ENCODE measurements around the gene RAB8A. TPM values are rescaled to one million over a fixed set of nuclear protein-coding genes. Genes with fewer than 3 reads are reported as not detected.
A peak's percentile ranks its signal among the peaks of the same experiment; 100 is the strongest.

The RAB8A gene
- total and polyA plus RNA-seq, 2 experiments from 2014 or later, result 53.1 to 59.5 TPM

GRCh38 chr19:16180611-16181010 is 68.9 kb downstream of the RAB8A start:
- Mint-ChIP-seq H3K27ac (no peak overlapping the region), H3K4me3 (no peak overlapping the region), H3K9me3 (peaks cover 17% of the 10 kb centered on the region), H3K27me3 (ENCODE audit: insufficient read depth, low read depth, poor library complexity) (peaks cover 8% of the 10 kb centered on the region), H3K4me1 (no peaks in the 10 kb centered on the region), H3K36me3 (ENCODE audit: low read depth) (no peaks in the 10 kb centered on the region; the same call in 2 of the 3 replicates)
- no peak overlapping the region for H3K4me2 ChIP-seq
- no peak overlapping the region for H3K27ac ChIP-seq (ENCODE audit: low read depth)
- no peaks in the 10 kb centered on the region for H3K27me3 ChIP-seq (ENCODE audit: insufficient read depth)
- no peaks in the 10 kb centered on the region for H4K20me1 ChIP-seq (replicated peaks; ENCODE audit: insufficient read depth)
- H3K4me1 ChIP-seq (ENCODE audit: insufficient read depth), result no peaks in the 10 kb centered on the region
- H3K9me2 ChIP-seq (ENCODE audit: insufficient read depth), result no peaks in the 10 kb centered on the region
- ATAC-seq (no peak), DNase-seq (ENCODE audit: low spot score) (peak; percentile 54)
- H3K4me3 ChIP-seq, result no peak overlapping the region
- H3K79me2 ChIP-seq (replicated peaks; ENCODE audit: insufficient read depth), result no peaks in the 10 kb centered on the region
- H2AFZ ChIP-seq, result no peak overlapping the region
- no peaks in the 10 kb centered on the region for H3K36me3 ChIP-seq (ENCODE audit: insufficient read depth)
- no peaks in the 10 kb centered on the region for H3F3A ChIP-seq (replicated peaks; ENCODE audit: low read depth)
- TF ChIP-seq EZH2phosphoT487 (IDR thresholded peaks at IDR 0.05; ENCODE audit: unreplicated experiment) (no peak), JUNB (IDR thresholded peaks at IDR 0.05; ENCODE audit: unreplicated experiment) (no peak), CTCF (conservative IDR thresholded peaks at IDR 0.05; ENCODE audit: low read depth in 2 of 2) (no peak), REST (IDR thresholded peaks at IDR 0.05; ENCODE audit: unreplicated experiment) (no peak), ZNF331 (CRISPR knock-in tag; IDR thresholded peaks at IDR 0.05; ENCODE audit: low read depth) (no peak), POLR2AphosphoS5 (IDR thresholded peaks at IDR 0.05; ENCODE audit: low read depth) (no peak), ZNF114 (CRISPR knock-in tag; IDR thresholded peaks at IDR 0.05) (no peak)
- TF ChIP-seq, protein P1, sequence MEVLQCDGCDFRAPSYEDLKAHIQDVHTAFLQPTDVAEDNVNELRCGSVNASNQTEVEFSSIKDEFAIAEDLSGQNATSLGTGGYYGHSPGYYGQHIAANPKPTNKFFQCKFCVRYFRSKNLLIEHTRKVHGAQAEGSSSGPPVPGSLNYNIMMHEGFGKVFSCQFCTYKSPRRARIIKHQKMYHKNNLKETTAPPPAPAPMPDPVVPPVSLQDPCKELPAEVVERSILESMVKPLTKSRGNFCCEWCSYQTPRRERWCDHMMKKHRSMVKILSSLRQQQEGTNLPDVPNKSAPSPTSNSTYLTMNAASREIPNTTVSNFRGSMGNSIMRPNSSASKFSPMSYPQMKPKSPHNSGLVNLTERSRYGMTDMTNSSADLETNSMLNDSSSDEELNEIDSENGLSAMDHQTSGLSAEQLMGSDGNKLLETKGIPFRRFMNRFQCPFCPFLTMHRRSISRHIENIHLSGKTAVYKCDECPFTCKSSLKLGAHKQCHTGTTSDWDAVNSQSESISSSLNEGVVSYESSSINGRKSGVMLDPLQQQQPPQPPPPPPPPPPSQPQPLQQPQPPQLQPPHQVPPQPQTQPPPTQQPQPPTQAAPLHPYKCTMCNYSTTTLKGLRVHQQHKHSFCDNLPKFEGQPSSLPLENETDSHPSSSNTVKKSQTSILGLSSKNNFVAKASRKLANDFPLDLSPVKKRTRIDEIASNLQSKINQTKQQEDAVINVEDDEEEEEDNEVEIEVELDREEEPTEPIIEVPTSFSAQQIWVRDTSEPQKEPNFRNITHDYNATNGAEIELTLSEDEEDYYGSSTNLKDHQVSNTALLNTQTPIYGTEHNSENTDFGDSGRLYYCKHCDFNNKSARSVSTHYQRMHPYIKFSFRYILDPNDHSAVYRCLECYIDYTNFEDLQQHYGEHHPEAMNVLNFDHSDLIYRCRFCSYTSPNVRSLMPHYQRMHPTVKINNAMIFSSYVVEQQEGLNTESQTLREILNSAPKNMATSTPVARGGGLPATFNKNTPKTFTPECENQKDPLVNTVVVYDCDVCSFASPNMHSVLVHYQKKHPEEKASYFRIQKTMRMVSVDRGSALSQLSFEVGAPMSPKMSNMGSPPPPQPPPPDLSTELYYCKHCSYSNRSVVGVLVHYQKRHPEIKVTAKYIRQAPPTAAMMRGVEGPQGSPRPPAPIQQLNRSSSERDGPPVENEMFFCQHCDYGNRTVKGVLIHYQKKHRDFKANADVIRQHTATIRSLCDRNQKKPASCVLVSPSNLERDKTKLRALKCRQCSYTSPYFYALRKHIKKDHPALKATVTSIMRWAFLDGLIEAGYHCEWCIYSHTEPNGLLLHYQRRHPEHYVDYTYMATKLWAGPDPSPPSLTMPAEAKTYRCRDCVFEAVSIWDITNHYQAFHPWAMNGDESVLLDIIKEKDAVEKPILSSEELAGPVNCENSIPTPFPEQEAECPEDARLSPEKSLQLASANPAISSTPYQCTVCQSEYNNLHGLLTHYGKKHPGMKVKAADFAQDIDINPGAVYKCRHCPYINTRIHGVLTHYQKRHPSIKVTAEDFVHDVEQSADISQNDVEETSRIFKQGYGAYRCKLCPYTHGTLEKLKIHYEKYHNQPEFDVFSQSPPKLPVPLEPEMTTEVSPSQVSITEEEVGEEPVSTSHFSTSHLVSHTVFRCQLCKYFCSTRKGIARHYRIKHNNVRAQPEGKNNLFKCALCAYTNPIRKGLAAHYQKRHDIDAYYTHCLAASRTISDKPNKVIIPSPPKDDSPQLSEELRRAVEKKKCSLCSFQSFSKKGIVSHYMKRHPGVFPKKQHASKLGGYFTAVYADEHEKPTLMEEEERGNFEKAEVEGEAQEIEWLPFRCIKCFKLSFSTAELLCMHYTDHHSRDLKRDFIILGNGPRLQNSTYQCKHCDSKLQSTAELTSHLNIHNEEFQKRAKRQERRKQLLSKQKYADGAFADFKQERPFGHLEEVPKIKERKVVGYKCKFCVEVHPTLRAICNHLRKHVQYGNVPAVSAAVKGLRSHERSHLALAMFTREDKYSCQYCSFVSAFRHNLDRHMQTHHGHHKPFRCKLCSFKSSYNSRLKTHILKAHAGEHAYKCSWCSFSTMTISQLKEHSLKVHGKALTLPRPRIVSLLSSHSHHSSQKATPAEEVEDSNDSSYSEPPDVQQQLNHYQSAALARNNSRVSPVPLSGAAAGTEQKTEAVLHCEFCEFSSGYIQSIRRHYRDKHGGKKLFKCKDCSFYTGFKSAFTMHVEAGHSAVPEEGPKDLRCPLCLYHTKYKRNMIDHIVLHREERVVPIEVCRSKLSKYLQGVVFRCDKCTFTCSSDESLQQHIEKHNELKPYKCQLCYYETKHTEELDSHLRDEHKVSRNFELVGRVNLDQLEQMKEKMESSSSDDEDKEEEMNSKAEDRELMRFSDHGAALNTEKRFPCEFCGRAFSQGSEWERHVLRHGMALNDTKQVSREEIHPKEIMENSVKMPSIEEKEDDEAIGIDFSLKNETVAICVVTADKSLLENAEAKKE (CRISPR knock-in tag; IDR thresholded peaks at IDR 0.05), result no peak

Measured in GM23338 (cell line).